IPS DF 6.9 (cell line): ENCODE data around the gene MRPL27.
"Not testable (repeated sequence)": the region's sequence is repeated elsewhere in the genome, so short reads cannot be mapped to it uniquely, and the experiment has no call there.

Experiments used
- DNase-seq: peaks from one replicate; pipeline ENCODE4 v3.0.0-alpha.2; 2013; ENCODE audit warnings: low read depth, low spot score
- H3K27ac ChIP-seq: one replicate; pipeline ENCODE4 v1.5.1; 2013; ENCODE audit warnings: low read length, control low read depth
- H3K27me3 ChIP-seq: 2 replicates; pipeline ENCODE4 v1.6.1; 2013; ENCODE audit warnings: mild to moderate bottlenecking, low read length; ENCODE audit not compliant: control insufficient read depth, insufficient read depth
- H3K36me3 ChIP-seq: 2 replicates; pipeline ENCODE4 v1.6.1; 2013; ENCODE audit warnings: low read length; ENCODE audit not compliant: control insufficient read depth, insufficient read depth
- H3K4me1 ChIP-seq: 2 replicates; pipeline ENCODE4 v1.6.1; 2013; ENCODE audit warnings: low read length; ENCODE audit not compliant: control insufficient read depth, insufficient read depth
- H3K4me3 ChIP-seq: 2 replicates; pipeline ENCODE4 v1.5.1; 2013; ENCODE audit warnings: mild to moderate bottlenecking, low read length
- H3K9me3 ChIP-seq: 2 replicates; pipeline ENCODE4 v1.6.1; 2013; ENCODE audit warnings: low read length, inconsistent platforms; ENCODE audit not compliant: control insufficient read depth, insufficient read depth
- WGBS: extraction: QIAGEN DNeasy Blood & Tissue Kit; methylation state at CpG from one replicate; pipeline ENCODE4 v1.1.7; 2013; ENCODE audit warnings: mixed read lengths, missing lambda C conversion rate; ENCODE audit not compliant: insufficient read length, insufficient coverage; 5-methylcytosine and 5-hydroxymethylcytosine counted together

The MRPL27 gene

GRCh38 chr17:50399591-50399990 lies 26.6 kb upstream of the MRPL27 start:
- H3K27me3 ChIP-seq, H3K27ac ChIP-seq, H3K4me1 ChIP-seq, DNase-seq, H3K4me3 ChIP-seq, H3K9me3 ChIP-seq, H3K36me3 ChIP-seq: not testable (repeated sequence)
- WGBS: no CpG with 5 or more reads among the region's 8 CpGs

- not testable (repeated sequence) for H3K27ac ChIP-seq, DNase-seq, H3K4me1 ChIP-seq, H3K9me3 ChIP-seq, H3K4me3 ChIP-seq, H3K36me3 ChIP-seq, H3K27me3 ChIP-seq
- WGBS: no CpG with 5 or more reads among the region's 3 CpGs
Measured at GRCh38 chr17:50398672-50399071, 25.7 kb upstream of the MRPL27 start.

- Histone ChIP-seq H3K9me3 (no peaks in the 10 kb centered on the region), H3K27ac (no peak overlapping the region), H3K4me3 (no peak overlapping the region), H3K4me1 (0 out of 2 replicates have a peak, but pooled peaks cover 1% of the 10 kb centered on the region), H3K36me3 (peaks cover 14% of the 10 kb centered on the region; the same call in 1 of the 2 replicates), H3K27me3 (no peaks in the 10 kb centered on the region)
- DNase-seq: no peak
- no CpG with 5 or more reads among the region's 9 CpGs for WGBS
Measured at GRCh38 chr17:50397919-50398285, 24.9 kb upstream of the MRPL27 start.

GRCh38 chr17:50397111-50397918 lies 24.3 kb upstream of the MRPL27 start, which contains the start of gene LRRC59:
TSS of gene LRRC59 (minus strand) at chr17:50397523. CDS start at chr17:50397317, 206 bp downstream.
- peak; percentile 41 for DNase-seq
- Histone ChIP-seq H3K27me3 (no peaks in the 10 kb centered on the region), H3K4me3 (peak within 1 kb of the TSS; percentile 78), H3K36me3 (peaks cover 19% of the 10 kb centered on the region; the same call in 1 of the 2 replicates), H3K9me3 (no peaks in the 10 kb centered on the region), H3K27ac (no peak within 1 kb of the TSS), H3K4me1 (no peaks in the 10 kb centered on the region)
- WGBS: no CpG with 5 or more reads among the region's 70 CpGs

GRCh38 chr17:50396261-50397110 lies 23.5 kb upstream of the MRPL27 start:
- no peak overlapping the region for H3K27ac ChIP-seq
- no peak for DNase-seq
- H3K4me3 ChIP-seq: peak overlapping the region; percentile 78
- H3K27me3 ChIP-seq: no peaks in the 10 kb centered on the region
- no peaks in the 10 kb centered on the region for H3K9me3 ChIP-seq
- no CpG with 5 or more reads among the region's 30 CpGs for WGBS
- no peaks in the 10 kb centered on the region for H3K4me1 ChIP-seq
- H3K36me3 ChIP-seq: peaks cover 26% of the 10 kb centered on the region; the same call in 1 of the 2 replicates

- no peaks in the 10 kb centered on the region for H3K27me3 ChIP-seq
- peaks cover 30% of the 10 kb centered on the region; the same call in 1 of the 2 replicates for H3K36me3 ChIP-seq
- H3K27ac ChIP-seq: no peak overlapping the region
- DNase-seq: no peak
- H3K4me3 ChIP-seq: no peak overlapping the region
- WGBS: no CpG with 5 or more reads among the region's 3 CpGs
- H3K4me1 ChIP-seq: no peaks in the 10 kb centered on the region
- H3K9me3 ChIP-seq: no peaks in the 10 kb centered on the region
Measured at GRCh38 chr17:50394711-50395110, 21.7 kb upstream of the MRPL27 start.

- Histone ChIP-seq H3K27me3 (no peaks in the 10 kb centered on the region), H3K9me3 (no peaks in the 10 kb centered on the region), H3K36me3 (peaks cover 35% of the 10 kb centered on the region; the same call in 1 of the 2 replicates), H3K4me1 (no peaks in the 10 kb centered on the region), H3K27ac (no peak overlapping the region), H3K4me3 (no peak overlapping the region)
- no CpG with 5 or more reads among the region's 5 CpGs for WGBS
- DNase-seq: no peak
Measured at GRCh38 chr17:50393700-50394099, 20.7 kb upstream of the MRPL27 start.

GRCh38 chr17:50392621-50393020 lies 19.6 kb upstream of the MRPL27 start:
- DNase-seq: no peak
- no CpG with 5 or more reads among the region's 6 CpGs for WGBS
- peaks cover 42% of the 10 kb centered on the region; the same call in 1 of the 2 replicates for H3K36me3 ChIP-seq
- H3K9me3 ChIP-seq: no peaks in the 10 kb centered on the region
- H3K27me3 ChIP-seq: no peaks in the 10 kb centered on the region
- no peaks in the 10 kb centered on the region for H3K4me1 ChIP-seq
- H3K27ac ChIP-seq: no peak overlapping the region
- H3K4me3 ChIP-seq: no peak overlapping the region

GRCh38 chr17:50389534-50389933 lies 16.6 kb upstream of the MRPL27 start:
- H3K36me3 ChIP-seq: peaks cover 53% of the 10 kb centered on the region; the same call in 1 of the 2 replicates
- no CpG with 5 or more reads among the region's 6 CpGs for WGBS
- H3K4me1 ChIP-seq: no peaks in the 10 kb centered on the region
- H3K4me3 ChIP-seq: no peak overlapping the region
- no peak overlapping the region for H3K27ac ChIP-seq
- H3K9me3 ChIP-seq: no peaks in the 10 kb centered on the region
- H3K27me3 ChIP-seq: no peaks in the 10 kb centered on the region
- no peak for DNase-seq

GRCh38 chr17:50388728-50389127 lies 15.7 kb upstream of the MRPL27 start:
- Histone ChIP-seq H3K27ac (no peak overlapping the region), H3K9me3 (no peaks in the 10 kb centered on the region), H3K36me3 (peaks cover 53% of the 10 kb centered on the region), H3K27me3 (no peaks in the 10 kb centered on the region), H3K4me3 (no peak overlapping the region), H3K4me1 (no peaks in the 10 kb centered on the region)
- DNase-seq: no peak
- no CpG with 5 or more reads among the region's 3 CpGs for whole genome bisulfite sequencing
